GM13977 (cell line): ENCODE measurements around the gene BCAR1.

ENCODE experiments used
- DNase-seq: peaks from one replicate; pipeline ENCODE4 v3.0.0; 2012; ENCODE audit warnings: low spot score
- in situ Hi-C: fragments of 300-500 bp; cut with MboI; formaldehyde crosslinking; loops from one replicate; pipeline ENCODE4 v1.12.0; 2022; ENCODE audit warnings: low sequenced_read_pairs, low pct_unique_long_range_greater_than_20kb, mixed read lengths, inconsistent platforms; ENCODE audit not compliant: unreplicated experiment
- TF ChIP-seq, protein P1 (sequence below): IDR thresholded peaks from 2 replicates; pipeline ENCODE4 v1.5.1; 2012; ENCODE audit warnings: mild to moderate bottlenecking, control low read depth; ENCODE audit not compliant: insufficient read depth; ENCODE audit errors: extremely low read depth, missing control alignments

The BCAR1 gene

DNA sequence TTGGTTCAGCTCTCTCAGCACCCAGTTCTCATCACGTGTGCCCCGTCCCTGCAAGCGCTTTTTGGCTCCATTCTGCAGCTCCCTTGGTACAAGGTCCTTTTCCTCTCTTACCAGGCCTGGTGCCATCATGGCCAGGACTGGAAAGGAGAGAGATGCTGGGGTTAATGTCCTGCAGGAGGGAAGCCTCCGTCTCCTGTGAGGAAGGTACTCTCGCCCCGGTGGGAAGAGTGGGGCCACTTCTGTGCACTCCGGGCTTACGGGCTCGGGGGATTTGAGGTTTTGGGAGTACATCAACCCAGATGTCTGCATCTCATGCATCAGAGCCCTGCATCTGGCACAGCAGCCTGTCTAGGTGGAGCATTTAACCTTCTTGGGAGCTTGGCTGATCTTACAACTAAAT, 54.6 kb downstream of the BCAR1 start:
- TF ChIP-seq, protein P1, sequence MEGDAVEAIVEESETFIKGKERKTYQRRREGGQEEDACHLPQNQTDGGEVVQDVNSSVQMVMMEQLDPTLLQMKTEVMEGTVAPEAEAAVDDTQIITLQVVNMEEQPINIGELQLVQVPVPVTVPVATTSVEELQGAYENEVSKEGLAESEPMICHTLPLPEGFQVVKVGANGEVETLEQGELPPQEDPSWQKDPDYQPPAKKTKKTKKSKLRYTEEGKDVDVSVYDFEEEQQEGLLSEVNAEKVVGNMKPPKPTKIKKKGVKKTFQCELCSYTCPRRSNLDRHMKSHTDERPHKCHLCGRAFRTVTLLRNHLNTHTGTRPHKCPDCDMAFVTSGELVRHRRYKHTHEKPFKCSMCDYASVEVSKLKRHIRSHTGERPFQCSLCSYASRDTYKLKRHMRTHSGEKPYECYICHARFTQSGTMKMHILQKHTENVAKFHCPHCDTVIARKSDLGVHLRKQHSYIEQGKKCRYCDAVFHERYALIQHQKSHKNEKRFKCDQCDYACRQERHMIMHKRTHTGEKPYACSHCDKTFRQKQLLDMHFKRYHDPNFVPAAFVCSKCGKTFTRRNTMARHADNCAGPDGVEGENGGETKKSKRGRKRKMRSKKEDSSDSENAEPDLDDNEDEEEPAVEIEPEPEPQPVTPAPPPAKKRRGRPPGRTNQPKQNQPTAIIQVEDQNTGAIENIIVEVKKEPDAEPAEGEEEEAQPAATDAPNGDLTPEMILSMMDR = no peak
- DNase-seq = no peak
- in situ Hi-C loops = no loop called here

DNA sequence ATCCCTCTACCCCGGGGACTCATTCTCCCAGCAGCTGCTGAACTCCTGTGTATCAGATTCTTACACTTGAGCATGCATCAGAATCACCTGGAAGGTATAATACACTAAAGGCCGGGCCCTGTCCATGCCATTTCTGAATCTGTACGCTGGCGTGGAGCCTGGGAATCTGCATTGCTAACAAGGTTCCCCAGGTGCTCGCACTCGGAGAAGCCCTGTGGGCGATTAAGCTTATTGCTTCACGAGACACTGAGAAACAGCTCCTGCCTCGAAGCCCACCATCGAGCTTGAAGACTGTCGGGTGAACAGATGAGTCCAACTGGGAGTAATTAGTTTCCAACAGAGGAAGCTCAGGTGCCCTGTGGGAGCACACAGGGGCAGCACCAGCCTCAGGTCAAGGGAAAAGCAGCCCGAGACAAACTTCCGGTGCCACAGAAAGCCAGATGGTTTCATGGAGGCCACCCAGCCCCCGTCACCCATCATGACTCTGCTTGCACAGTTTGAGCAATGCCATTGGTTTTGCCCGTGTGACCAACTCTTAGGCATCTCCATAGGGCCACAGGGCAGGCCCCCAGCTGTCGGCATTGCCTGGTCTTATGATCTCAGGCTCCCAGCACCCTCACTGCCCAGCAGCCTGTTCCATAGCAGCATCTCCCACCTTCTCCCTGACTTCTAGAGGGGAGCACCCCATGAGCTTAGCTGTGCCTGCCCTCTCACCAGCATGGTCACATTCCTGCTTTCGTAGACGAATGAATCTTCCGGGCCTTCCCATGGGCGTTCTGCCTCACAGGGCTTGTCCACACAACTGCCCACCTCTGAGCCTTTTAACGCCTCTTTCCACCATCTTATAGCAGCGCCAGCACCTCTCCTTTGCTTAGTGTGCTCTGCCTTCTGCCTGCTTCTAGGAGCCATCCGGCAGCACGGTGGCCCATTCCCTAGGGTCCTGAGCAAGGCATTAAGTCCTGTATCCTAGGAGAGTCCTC, 55.3 kb downstream of the BCAR1 start:
- no peak for DNase-seq
- in situ Hi-C loops = no loop called here
- TF ChIP-seq, protein P1 = no peak

DNA sequence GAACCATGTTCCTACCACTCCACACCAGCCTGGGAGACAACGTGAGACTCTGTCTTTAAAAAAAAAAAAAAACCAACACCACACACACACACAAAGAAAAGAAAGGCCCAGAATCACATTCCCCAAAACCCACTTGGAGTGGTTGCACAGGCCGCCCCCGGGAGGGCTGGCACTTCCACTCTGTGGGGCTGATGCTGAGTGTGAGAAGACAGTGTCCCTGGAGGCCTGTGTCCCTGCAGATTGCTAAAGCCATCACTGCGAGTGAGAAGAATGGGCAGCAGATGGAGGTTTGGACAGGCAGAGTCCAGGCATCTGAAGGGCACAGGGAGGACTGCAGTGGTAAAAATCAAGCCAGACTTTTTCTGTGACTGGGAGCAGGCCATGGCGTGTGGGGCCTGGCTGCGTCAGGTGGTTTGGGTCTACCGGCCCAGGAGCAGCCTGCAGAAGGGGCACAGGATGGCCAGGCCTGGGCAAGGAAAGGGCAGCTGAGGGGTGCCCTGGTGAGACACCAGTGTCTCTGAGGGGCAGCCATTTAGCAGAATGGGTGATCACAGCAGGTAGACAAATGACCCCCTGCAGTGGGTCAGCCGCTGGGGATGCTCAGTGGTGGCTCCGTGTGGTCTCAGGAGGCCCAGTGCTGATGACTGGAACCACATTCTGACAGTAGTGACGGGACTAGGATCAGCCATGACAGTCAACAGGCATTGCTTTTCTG, 57.5 kb downstream of the BCAR1 start:
- TF ChIP-seq, protein P1 = no peak
- in situ Hi-C loops = no loop called here
- no peak for DNase-seq

DNA sequence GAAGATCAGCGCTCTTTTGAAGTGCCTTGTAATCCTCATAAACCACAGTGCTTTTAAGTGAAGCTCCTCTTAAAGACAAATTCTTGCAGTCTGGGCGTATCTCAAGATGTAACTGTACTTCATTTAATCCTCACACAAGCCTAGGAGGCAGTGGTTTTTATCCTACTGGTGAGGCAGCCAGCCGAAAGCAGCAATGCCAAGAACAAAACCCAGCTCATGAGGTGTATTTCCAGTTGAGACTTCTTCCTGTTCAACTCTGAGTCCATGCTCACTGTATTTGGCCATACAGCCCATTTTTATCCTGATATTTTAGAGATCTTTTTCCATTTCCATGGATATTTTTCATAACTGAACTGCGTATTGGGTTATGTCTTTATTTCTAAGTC, 58.2 kb downstream of the BCAR1 start:
- DNase-seq = no peak
- in situ Hi-C loops = no loop called here
- TF ChIP-seq, protein P1 = no peak

DNA sequence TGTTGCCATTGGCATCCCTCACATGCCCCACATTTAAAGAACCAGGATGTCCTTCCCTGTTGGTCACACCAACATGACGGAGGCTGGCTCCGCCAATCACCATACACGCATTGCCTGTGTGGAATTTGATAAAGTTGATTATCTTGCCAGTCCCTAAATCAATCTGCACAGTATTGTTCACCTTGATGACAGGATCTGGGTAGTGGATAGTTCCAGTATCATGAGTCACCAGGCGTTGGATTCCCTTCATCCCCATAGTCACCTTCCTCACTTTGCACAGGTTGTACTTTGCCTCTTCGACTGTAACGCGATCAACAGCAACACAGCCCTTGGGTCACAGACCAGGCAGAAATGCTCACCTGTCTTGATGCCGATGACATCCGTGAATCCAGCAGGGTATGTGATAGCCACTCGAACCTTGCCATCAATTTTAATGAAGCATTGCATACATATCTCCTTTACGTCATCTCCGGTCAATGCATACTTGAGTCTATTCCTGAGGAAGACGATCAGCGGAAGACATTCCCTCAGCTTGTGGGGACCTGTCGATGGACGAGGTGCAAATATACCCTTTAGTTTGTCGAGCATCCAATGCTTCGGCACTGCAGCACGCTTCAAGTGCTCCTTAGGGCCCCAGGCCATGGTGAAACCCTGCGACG, 58.7 kb downstream of the BCAR1 start:
- no peak for DNase-seq
- in situ Hi-C loops = no loop called here
- TF ChIP-seq, protein P1 = no peak

DNA sequence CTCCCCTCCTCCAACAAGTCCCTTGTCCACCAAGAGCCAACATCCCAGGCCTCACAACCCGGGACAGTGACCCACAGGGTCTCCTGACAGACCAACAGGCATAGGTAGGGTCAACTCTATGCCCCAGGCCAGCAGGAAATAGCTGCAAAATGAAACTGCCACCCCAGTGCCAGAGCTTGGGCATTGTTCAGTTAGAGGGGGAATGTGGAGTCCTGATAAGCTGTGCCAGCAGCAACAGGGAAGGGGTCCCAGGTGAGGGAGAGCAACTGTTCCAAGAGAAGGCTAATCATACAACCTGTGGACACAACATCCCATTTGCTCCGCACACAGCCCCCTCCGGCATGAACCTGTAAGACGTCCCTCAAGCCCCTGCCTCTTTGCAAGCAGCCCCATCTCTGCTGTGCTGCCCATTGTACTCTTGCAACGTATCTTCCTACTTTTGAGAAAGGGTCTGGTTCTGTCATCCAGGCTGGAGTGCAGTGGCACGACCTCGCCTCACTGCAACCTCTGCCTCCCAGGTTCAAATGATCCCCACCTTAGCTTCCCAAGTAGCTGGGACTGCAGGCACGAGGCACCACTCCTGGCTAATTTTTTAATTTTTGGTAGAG, 61.7 kb downstream of the BCAR1 start:
- no peak for DNase-seq
- TF ChIP-seq, protein P1 = no peak
- in situ Hi-C loops = no loop called here
